ENCODE data around the gene GUCA2B. TPM values are rescaled to one million over a fixed set of nuclear protein-coding genes. Genes with fewer than 3 reads are reported as not detected.

GUCA2B gene
- total RNA-seq, 2 experiments from 2014 or later, result not detected

- no TSS peak for BruUV-seq (replicated peaks)
- intact Hi-C loops (cut with micrococcal nuclease; ENCODE audit: unreplicated experiment), result no loop called here
- TF ChIP-seq EZH2phosphoT487 (IDR thresholded peaks at IDR 0.05; ENCODE audit: borderline replicate concordance, low read depth, low read length) (no peak), CTCF (conservative IDR thresholded peaks at IDR 0.05; ENCODE audit: low read length) (no peak)
- H3K4me3 ChIP-seq (ENCODE audit: low read depth, low read length, poor library complexity, severe bottlenecking), result no peak overlapping the region
- H2AFZ ChIP-seq (ENCODE audit: low read length), result no peak overlapping the region
- no peaks in the 10 kb centered on the region for H3K4me1 ChIP-seq (ENCODE audit: insufficient read depth, low read length, poor library complexity, severe bottlenecking)
- no peak overlapping the region for H3K27ac ChIP-seq (ENCODE audit: low read depth, low read length, poor library complexity, severe bottlenecking)
- no peaks in the 10 kb centered on the region for H3K9me3 ChIP-seq (ENCODE audit: low read length)
- ChIA-PET CTCF (ENCODE audit: unreplicated experiment) (no interaction called here), POLR2A (no interaction called here)
- H3K9me2 ChIP-seq (ENCODE audit: insufficient read depth, low read length), result no peaks in the 10 kb centered on the region
- no peaks in the 10 kb centered on the region for H3K36me3 ChIP-seq (ENCODE audit: insufficient read depth, low read length)
- DNase-seq (ENCODE audit: low spot score), result no peak
- no peaks in the 10 kb centered on the region for H3K79me2 ChIP-seq (ENCODE audit: insufficient read depth, low read depth, low read length)
- no peaks in the 10 kb centered on the region for H4K20me1 ChIP-seq (ENCODE audit: insufficient read depth, low read length)
- no peak overlapping the region for H3K4me2 ChIP-seq (ENCODE audit: low read length)
Measured at GRCh38 chr1:42133809-42134526, 19.2 kb upstream of the GUCA2B start.

GRCh38 chr1:42135426-42135825, 17.8 kb upstream of the GUCA2B start:
- H3K79me2 ChIP-seq (ENCODE audit: insufficient read depth, low read depth, low read length), result no peaks in the 10 kb centered on the region
- H3K9me2 ChIP-seq (ENCODE audit: insufficient read depth, low read length), result no peaks in the 10 kb centered on the region
- no peaks in the 10 kb centered on the region for H3K36me3 ChIP-seq (ENCODE audit: insufficient read depth, low read length)
- no TSS peak for BruUV-seq (replicated peaks)
- H3K9me3 ChIP-seq (ENCODE audit: low read length), result no peaks in the 10 kb centered on the region
- no peak overlapping the region for H3K4me3 ChIP-seq (ENCODE audit: low read depth, low read length, poor library complexity, severe bottlenecking)
- H3K27ac ChIP-seq (ENCODE audit: low read depth, low read length, poor library complexity, severe bottlenecking), result no peak overlapping the region
- no peak overlapping the region for H3K4me2 ChIP-seq (ENCODE audit: low read length)
- TF ChIP-seq EZH2phosphoT487 (IDR thresholded peaks at IDR 0.05; ENCODE audit: borderline replicate concordance, low read depth, low read length) (no peak), CTCF (conservative IDR thresholded peaks at IDR 0.05; ENCODE audit: low read length) (no peak)
- no peaks in the 10 kb centered on the region for H4K20me1 ChIP-seq (ENCODE audit: insufficient read depth, low read length)
- ChIA-PET POLR2A (no interaction called here), CTCF (ENCODE audit: unreplicated experiment) (no interaction called here)
- DNase-seq (ENCODE audit: low spot score), result no peak
- no peak overlapping the region for H2AFZ ChIP-seq (ENCODE audit: low read length)
- H3K4me1 ChIP-seq (ENCODE audit: insufficient read depth, low read length, poor library complexity, severe bottlenecking), result no peaks in the 10 kb centered on the region
- intact Hi-C loops (cut with micrococcal nuclease; ENCODE audit: unreplicated experiment), result no loop called here

GRCh38 chr1:42136466-42136865, 16.7 kb upstream of the GUCA2B start:
- intact Hi-C loops (cut with micrococcal nuclease; ENCODE audit: unreplicated experiment), result no loop called here
- POLR2A ChIA-PET, result no interaction called here

More at GRCh38 chr1:42136466-42136865, 16.7 kb upstream of the GUCA2B start:
- DNase-seq (ENCODE audit: low spot score), result no peak
- CTCF ChIA-PET (ENCODE audit: unreplicated experiment), result no interaction called here
- H3K36me3 ChIP-seq (ENCODE audit: insufficient read depth, low read length), result no peaks in the 10 kb centered on the region
- BruUV-seq (replicated peaks), result no TSS peak
- H3K4me1 ChIP-seq (ENCODE audit: insufficient read depth, low read length, poor library complexity, severe bottlenecking), result no peaks in the 10 kb centered on the region
- H4K20me1 ChIP-seq (ENCODE audit: insufficient read depth, low read length), result no peaks in the 10 kb centered on the region
- H3K4me2 ChIP-seq (ENCODE audit: low read length), result no peak overlapping the region
- no peak overlapping the region for H3K27ac ChIP-seq (ENCODE audit: low read depth, low read length, poor library complexity, severe bottlenecking)
- no peaks in the 10 kb centered on the region for H3K9me3 ChIP-seq (ENCODE audit: low read length)
- H3K9me2 ChIP-seq (ENCODE audit: insufficient read depth, low read length), result no peaks in the 10 kb centered on the region
- H3K79me2 ChIP-seq (ENCODE audit: insufficient read depth, low read depth, low read length), result no peaks in the 10 kb centered on the region
- H3K4me3 ChIP-seq (ENCODE audit: low read depth, low read length, poor library complexity, severe bottlenecking), result no peak overlapping the region
- no peak overlapping the region for H2AFZ ChIP-seq (ENCODE audit: low read length)
- no peak for TF ChIP-seq CTCF (conservative IDR thresholded peaks at IDR 0.05; ENCODE audit: low read length)
- no peak for TF ChIP-seq EZH2phosphoT487 (IDR thresholded peaks at IDR 0.05; ENCODE audit: borderline replicate concordance, low read depth, low read length)
